WTC11 (cell line): Measurements from ENCODE around the gene CERS3. TPM values are rescaled to one million over a fixed set of nuclear protein-coding genes. Genes with fewer than 3 reads are reported as not detected.

Source experiments
- ATAC-seq: fragments of 200-7000 bp; cut with Tn5 transposase; 2 replicates; pipeline ENCODE4 v1.10.0; 2021; ENCODE audit warnings: mild to moderate bottlenecking, moderate library complexity
- CTCF ChIA-PET: fragments of 300-600 bp; sonication (Branson Sonifier 250); formaldehyde crosslinking; loops from one replicate; lab custom pipeline; 2021; ENCODE audit warnings: antibody characterized with exemption; lab: Charles Lee
- POLR2A ChIA-PET: fragments of 350-600 bp; sonication (Branson Sonifier 250); formaldehyde crosslinking; loops from one replicate; lab custom pipeline; 2021; ENCODE audit warnings: antibody characterized with exemption; lab: Charles Lee
- DNase-seq: peaks from one replicate; pipeline ENCODE4 v3.0.0; 2021; ENCODE audit warnings: low spot score
- H3K27ac Mint-ChIP-seq: 2 replicates; pipeline ENCODE4 v1.8.0; 2021; ENCODE audit warnings: mixed read lengths
- H3K27me3 Mint-ChIP-seq: 2 replicates; pipeline ENCODE4 v1.8.0; 2021; ENCODE audit warnings: low read depth, mild to moderate bottlenecking, moderate library complexity, mixed read lengths
- H3K36me3 Mint-ChIP-seq: 2 replicates; pipeline ENCODE4 v1.8.0; 2021; ENCODE audit warnings: mixed read lengths
- H3K4me1 Mint-ChIP-seq: 2 replicates; pipeline ENCODE4 v1.8.0; 2022; ENCODE audit warnings: mixed read lengths
- H3K4me3 Mint-ChIP-seq: 2 replicates; pipeline ENCODE4 v1.8.0; 2021; ENCODE audit warnings: mild to moderate bottlenecking, moderate library complexity, mixed read lengths
- H3K9me3 Mint-ChIP-seq: 2 replicates; pipeline ENCODE4 v1.8.0; 2021; ENCODE audit warnings: mixed read lengths
- GRHL2 ChIP-seq: fragments of 250-450 bp; sonication (Bioruptor Pico); IDR thresholded peaks from 2 replicates; pipeline ENCODE4 v1.8.0; 2022; ENCODE audit warnings: mild to moderate bottlenecking, moderate library complexity; ENCODE audit not compliant: insufficient replicate concordance, severe bottlenecking
- HMGA2 ChIP-seq: fragments of 250-450 bp; sonication (Bioruptor Pico); IDR thresholded peaks from 2 replicates; pipeline ENCODE4 v1.4.0; 2021; ENCODE audit warnings: mild to moderate bottlenecking, moderate library complexity
- JAZF1 ChIP-seq: fragments of 250-450 bp; sonication (Bioruptor Pico); IDR thresholded peaks from 2 replicates; pipeline ENCODE4 v1.9.0; 2021; ENCODE audit warnings: moderate library complexity, mild to moderate bottlenecking, inconsistent platforms
- NR1H2 ChIP-seq: sonication (generic); formaldehyde crosslinking; IDR thresholded peaks from 2 replicates; pipeline ENCODE4 v1.9.0; 2021; ENCODE audit warnings: mild to moderate bottlenecking, moderate library complexity, missing genetic modification reagents
- TEAD1 ChIP-seq: sonication (generic); formaldehyde crosslinking; IDR thresholded peaks from 2 replicates; pipeline ENCODE4 v1.8.0; 2022; ENCODE audit warnings: mild to moderate bottlenecking, missing genetic modification reagents
- ZNF219 ChIP-seq: sonication (generic); formaldehyde crosslinking; IDR thresholded peaks from 2 replicates; pipeline ENCODE4 v1.8.0; 2023; ENCODE audit warnings: missing genetic modification reagents, mild to moderate bottlenecking, borderline replicate concordance
- ZNF671 ChIP-seq: fragments of 250-450 bp; sonication (Bioruptor Pico); IDR thresholded peaks from 2 replicates; pipeline ENCODE4 v1.8.0; 2021; ENCODE audit warnings: mild to moderate bottlenecking
- total RNA-seq: library from RNA; stranded (reverse); gene quantifications from 3 replicates; pipeline ENCODE4 v1.2.3, GENCODE V29; 2021
- TF ChIP-seq, protein P1 (sequence below): sonication (generic); formaldehyde crosslinking; IDR thresholded peaks from 2 replicates; pipeline ENCODE4 v1.8.1; 2022; ENCODE audit warnings: missing genetic modification reagents, borderline replicate concordance
- TF ChIP-seq, protein P2 (sequence below): sonication (generic); formaldehyde crosslinking; IDR thresholded peaks from 2 replicates; pipeline ENCODE4 v1.8.1; 2023; ENCODE audit warnings: mild to moderate bottlenecking, moderate library complexity, missing genetic modification reagents
- TF ChIP-seq, protein P3 (sequence below): sonication (generic); formaldehyde crosslinking; IDR thresholded peaks from 2 replicates; pipeline ENCODE4 v1.8.1; 2022; ENCODE audit warnings: mild to moderate bottlenecking, moderate library complexity, missing genetic modification reagents
- TF ChIP-seq, protein P4 (sequence below): sonication (generic); formaldehyde crosslinking; IDR thresholded peaks from 2 replicates; pipeline ENCODE4 v1.8.0; 2023; ENCODE audit warnings: missing genetic modification reagents, mild to moderate bottlenecking, borderline replicate concordance
- TF ChIP-seq, protein P5 (sequence below): sonication (generic); formaldehyde crosslinking; conservative IDR thresholded peaks from 2 replicates; pipeline ENCODE4 v1.8.1; 2023; ENCODE audit warnings: mild to moderate bottlenecking, low read depth, missing genetic modification reagents, moderate library complexity
- TF ChIP-seq, protein P6 (sequence below): fragments of 200-600 bp; IDR thresholded peaks from 2 replicates; pipeline ENCODE4 v1.8.0; 2022; ENCODE audit warnings: antibody characterized with exemption
- TF ChIP-seq, protein P7 (sequence below): fragments of 250-450 bp; sonication (Bioruptor Pico); IDR thresholded peaks from 2 replicates; pipeline ENCODE4 v1.9.0; 2021; ENCODE audit warnings: mild to moderate bottlenecking, borderline replicate concordance
- TF ChIP-seq, protein P8 (sequence below): sonication (generic); formaldehyde crosslinking; IDR thresholded peaks from 2 replicates; pipeline ENCODE4 v1.8.0; 2022; ENCODE audit warnings: missing genetic modification reagents

CERS3 gene
- total RNA-seq, 1 experiment from 2014 or later = 0.74 TPM

DNA sequence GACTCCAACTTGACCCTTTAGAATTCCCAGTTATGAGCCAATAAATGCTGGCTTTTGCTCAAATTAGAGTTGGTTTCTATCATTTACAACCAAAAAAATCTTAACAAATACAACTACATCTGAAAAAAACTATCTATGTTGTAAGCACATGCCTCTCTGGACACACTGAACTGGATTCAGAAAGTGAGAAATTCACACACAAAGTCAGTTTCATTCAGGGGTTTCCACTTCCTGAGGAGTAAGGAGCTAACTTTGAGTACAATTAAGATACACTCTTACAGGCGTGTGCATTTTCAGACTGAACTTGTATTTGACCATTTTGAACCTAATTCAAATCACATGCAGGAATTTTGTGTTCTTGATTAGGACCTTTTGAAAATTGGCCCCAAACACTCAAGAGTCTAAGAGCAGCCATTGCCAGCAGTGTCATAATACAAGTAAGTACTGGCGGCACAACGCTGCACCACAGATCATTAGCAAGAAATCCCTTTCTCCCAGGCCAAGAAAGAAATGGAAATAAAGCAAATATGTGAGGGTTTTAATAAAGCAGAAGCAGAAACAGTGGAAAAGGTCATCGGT is 42.1 kb upstream of the CERS3 start:
- POLR2A ChIA-PET = no interaction called here
- no peaks in the 10 kb centered on the region for H3K9me3 Mint-ChIP-seq
- no peak overlapping the region for H3K27ac Mint-ChIP-seq
- DNase-seq (no peak), ATAC-seq (no peak)
- peaks cover 14% of the 10 kb centered on the region for H3K36me3 Mint-ChIP-seq
- H3K4me3 Mint-ChIP-seq = no peak overlapping the region
- H3K27me3 Mint-ChIP-seq = no peaks in the 10 kb centered on the region
- no peaks in the 10 kb centered on the region for H3K4me1 Mint-ChIP-seq
- CTCF ChIA-PET = no interaction called here
- TF ChIP-seq, protein P1, sequence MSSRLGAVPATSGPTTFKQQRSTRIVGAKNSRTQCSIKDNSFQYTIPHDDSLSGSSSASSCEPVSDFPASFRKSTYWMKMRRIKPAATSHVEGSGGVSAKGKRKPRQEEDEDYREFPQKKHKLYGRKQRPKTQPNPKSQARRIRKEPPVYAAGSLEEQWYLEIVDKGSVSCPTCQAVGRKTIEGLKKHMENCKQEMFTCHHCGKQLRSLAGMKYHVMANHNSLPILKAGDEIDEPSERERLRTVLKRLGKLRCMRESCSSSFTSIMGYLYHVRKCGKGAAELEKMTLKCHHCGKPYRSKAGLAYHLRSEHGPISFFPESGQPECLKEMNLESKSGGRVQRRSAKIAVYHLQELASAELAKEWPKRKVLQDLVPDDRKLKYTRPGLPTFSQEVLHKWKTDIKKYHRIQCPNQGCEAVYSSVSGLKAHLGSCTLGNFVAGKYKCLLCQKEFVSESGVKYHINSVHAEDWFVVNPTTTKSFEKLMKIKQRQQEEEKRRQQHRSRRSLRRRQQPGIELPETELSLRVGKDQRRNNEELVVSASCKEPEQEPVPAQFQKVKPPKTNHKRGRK (CRISPR knock-in tag) = no peak
- TF ChIP-seq, protein P2, sequence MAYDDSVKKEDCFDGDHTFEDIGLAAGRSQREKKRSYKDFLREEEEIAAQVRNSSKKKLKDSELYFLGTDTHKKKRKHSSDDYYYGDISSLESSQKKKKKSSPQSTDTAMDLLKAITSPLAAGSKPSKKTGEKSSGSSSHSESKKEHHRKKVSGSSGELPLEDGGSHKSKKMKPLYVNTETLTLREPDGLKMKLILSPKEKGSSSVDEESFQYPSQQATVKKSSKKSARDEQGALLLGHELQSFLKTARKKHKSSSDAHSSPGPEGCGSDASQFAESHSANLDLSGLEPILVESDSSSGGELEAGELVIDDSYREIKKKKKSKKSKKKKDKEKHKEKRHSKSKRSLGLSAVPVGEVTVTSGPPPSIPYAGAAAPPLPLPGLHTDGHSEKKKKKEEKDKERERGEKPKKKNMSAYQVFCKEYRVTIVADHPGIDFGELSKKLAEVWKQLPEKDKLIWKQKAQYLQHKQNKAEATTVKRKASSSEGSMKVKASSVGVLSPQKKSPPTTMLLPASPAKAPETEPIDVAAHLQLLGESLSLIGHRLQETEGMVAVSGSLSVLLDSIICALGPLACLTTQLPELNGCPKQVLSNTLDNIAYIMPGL = no peak
- TF ChIP-seq HMGA2 (CRISPR knock-in tag) = no peak
- TF ChIP-seq GRHL2 (CRISPR knock-in tag) = no peak
- no peak for TF ChIP-seq TEAD1 (CRISPR knock-in tag)
- TF ChIP-seq, protein P3, sequence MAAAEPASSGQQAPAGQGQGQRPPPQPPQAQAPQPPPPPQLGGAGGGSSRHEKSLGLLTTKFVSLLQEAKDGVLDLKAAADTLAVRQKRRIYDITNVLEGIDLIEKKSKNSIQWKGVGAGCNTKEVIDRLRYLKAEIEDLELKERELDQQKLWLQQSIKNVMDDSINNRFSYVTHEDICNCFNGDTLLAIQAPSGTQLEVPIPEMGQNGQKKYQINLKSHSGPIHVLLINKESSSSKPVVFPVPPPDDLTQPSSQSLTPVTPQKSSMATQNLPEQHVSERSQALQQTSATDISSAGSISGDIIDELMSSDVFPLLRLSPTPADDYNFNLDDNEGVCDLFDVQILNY (CRISPR knock-in tag) = no peak
- no peak for TF ChIP-seq JAZF1
- TF ChIP-seq, protein P4, sequence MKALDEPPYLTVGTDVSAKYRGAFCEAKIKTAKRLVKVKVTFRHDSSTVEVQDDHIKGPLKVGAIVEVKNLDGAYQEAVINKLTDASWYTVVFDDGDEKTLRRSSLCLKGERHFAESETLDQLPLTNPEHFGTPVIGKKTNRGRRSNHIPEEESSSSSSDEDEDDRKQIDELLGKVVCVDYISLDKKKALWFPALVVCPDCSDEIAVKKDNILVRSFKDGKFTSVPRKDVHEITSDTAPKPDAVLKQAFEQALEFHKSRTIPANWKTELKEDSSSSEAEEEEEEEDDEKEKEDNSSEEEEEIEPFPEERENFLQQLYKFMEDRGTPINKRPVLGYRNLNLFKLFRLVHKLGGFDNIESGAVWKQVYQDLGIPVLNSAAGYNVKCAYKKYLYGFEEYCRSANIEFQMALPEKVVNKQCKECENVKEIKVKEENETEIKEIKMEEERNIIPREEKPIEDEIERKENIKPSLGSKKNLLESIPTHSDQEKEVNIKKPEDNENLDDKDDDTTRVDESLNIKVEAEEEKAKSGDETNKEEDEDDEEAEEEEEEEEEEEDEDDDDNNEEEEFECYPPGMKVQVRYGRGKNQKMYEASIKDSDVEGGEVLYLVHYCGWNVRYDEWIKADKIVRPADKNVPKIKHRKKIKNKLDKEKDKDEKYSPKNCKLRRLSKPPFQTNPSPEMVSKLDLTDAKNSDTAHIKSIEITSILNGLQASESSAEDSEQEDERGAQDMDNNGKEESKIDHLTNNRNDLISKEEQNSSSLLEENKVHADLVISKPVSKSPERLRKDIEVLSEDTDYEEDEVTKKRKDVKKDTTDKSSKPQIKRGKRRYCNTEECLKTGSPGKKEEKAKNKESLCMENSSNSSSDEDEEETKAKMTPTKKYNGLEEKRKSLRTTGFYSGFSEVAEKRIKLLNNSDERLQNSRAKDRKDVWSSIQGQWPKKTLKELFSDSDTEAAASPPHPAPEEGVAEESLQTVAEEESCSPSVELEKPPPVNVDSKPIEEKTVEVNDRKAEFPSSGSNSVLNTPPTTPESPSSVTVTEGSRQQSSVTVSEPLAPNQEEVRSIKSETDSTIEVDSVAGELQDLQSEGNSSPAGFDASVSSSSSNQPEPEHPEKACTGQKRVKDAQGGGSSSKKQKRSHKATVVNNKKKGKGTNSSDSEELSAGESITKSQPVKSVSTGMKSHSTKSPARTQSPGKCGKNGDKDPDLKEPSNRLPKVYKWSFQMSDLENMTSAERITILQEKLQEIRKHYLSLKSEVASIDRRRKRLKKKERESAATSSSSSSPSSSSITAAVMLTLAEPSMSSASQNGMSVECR (CRISPR knock-in tag) = no peak
- TF ChIP-seq NR1H2 (CRISPR knock-in tag) = no peak
- no peak for TF ChIP-seq ZNF219
- TF ChIP-seq, protein P5, sequence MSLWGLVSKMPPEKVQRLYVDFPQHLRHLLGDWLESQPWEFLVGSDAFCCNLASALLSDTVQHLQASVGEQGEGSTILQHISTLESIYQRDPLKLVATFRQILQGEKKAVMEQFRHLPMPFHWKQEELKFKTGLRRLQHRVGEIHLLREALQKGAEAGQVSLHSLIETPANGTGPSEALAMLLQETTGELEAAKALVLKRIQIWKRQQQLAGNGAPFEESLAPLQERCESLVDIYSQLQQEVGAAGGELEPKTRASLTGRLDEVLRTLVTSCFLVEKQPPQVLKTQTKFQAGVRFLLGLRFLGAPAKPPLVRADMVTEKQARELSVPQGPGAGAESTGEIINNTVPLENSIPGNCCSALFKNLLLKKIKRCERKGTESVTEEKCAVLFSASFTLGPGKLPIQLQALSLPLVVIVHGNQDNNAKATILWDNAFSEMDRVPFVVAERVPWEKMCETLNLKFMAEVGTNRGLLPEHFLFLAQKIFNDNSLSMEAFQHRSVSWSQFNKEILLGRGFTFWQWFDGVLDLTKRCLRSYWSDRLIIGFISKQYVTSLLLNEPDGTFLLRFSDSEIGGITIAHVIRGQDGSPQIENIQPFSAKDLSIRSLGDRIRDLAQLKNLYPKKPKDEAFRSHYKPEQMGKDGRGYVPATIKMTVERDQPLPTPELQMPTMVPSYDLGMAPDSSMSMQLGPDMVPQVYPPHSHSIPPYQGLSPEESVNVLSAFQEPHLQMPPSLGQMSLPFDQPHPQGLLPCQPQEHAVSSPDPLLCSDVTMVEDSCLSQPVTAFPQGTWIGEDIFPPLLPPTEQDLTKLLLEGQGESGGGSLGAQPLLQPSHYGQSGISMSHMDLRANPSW (CRISPR knock-in tag) = no peak
- TF ChIP-seq, protein P6, sequence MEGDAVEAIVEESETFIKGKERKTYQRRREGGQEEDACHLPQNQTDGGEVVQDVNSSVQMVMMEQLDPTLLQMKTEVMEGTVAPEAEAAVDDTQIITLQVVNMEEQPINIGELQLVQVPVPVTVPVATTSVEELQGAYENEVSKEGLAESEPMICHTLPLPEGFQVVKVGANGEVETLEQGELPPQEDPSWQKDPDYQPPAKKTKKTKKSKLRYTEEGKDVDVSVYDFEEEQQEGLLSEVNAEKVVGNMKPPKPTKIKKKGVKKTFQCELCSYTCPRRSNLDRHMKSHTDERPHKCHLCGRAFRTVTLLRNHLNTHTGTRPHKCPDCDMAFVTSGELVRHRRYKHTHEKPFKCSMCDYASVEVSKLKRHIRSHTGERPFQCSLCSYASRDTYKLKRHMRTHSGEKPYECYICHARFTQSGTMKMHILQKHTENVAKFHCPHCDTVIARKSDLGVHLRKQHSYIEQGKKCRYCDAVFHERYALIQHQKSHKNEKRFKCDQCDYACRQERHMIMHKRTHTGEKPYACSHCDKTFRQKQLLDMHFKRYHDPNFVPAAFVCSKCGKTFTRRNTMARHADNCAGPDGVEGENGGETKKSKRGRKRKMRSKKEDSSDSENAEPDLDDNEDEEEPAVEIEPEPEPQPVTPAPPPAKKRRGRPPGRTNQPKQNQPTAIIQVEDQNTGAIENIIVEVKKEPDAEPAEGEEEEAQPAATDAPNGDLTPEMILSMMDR = no peak
- TF ChIP-seq, protein P7, sequence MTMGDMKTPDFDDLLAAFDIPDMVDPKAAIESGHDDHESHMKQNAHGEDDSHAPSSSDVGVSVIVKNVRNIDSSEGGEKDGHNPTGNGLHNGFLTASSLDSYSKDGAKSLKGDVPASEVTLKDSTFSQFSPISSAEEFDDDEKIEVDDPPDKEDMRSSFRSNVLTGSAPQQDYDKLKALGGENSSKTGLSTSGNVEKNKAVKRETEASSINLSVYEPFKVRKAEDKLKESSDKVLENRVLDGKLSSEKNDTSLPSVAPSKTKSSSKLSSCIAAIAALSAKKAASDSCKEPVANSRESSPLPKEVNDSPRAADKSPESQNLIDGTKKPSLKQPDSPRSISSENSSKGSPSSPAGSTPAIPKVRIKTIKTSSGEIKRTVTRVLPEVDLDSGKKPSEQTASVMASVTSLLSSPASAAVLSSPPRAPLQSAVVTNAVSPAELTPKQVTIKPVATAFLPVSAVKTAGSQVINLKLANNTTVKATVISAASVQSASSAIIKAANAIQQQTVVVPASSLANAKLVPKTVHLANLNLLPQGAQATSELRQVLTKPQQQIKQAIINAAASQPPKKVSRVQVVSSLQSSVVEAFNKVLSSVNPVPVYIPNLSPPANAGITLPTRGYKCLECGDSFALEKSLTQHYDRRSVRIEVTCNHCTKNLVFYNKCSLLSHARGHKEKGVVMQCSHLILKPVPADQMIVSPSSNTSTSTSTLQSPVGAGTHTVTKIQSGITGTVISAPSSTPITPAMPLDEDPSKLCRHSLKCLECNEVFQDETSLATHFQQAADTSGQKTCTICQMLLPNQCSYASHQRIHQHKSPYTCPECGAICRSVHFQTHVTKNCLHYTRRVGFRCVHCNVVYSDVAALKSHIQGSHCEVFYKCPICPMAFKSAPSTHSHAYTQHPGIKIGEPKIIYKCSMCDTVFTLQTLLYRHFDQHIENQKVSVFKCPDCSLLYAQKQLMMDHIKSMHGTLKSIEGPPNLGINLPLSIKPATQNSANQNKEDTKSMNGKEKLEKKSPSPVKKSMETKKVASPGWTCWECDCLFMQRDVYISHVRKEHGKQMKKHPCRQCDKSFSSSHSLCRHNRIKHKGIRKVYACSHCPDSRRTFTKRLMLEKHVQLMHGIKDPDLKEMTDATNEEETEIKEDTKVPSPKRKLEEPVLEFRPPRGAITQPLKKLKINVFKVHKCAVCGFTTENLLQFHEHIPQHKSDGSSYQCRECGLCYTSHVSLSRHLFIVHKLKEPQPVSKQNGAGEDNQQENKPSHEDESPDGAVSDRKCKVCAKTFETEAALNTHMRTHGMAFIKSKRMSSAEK (CRISPR knock-in tag) = no peak
- no peak for TF ChIP-seq ZNF671
- TF ChIP-seq, protein P8, sequence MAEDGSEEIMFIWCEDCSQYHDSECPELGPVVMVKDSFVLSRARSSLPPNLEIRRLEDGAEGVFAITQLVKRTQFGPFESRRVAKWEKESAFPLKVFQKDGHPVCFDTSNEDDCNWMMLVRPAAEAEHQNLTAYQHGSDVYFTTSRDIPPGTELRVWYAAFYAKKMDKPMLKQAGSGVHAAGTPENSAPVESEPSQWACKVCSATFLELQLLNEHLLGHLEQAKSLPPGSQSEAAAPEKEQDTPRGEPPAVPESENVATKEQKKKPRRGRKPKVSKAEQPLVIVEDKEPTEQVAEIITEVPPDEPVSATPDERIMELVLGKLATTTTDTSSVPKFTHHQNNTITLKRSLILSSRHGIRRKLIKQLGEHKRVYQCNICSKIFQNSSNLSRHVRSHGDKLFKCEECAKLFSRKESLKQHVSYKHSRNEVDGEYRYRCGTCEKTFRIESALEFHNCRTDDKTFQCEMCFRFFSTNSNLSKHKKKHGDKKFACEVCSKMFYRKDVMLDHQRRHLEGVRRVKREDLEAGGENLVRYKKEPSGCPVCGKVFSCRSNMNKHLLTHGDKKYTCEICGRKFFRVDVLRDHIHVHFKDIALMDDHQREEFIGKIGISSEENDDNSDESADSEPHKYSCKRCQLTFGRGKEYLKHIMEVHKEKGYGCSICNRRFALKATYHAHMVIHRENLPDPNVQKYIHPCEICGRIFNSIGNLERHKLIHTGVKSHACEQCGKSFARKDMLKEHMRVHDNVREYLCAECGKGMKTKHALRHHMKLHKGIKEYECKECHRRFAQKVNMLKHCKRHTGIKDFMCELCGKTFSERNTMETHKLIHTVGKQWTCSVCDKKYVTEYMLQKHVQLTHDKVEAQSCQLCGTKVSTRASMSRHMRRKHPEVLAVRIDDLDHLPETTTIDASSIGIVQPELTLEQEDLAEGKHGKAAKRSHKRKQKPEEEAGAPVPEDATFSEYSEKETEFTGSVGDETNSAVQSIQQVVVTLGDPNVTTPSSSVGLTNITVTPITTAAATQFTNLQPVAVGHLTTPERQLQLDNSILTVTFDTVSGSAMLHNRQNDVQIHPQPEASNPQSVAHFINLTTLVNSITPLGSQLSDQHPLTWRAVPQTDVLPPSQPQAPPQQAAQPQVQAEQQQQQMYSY (CRISPR knock-in tag) = no peak
